GM18951 (cell line): ENCODE data around the gene PGLYRP2.
"Not testable (repeated sequence)": the region's sequence is repeated elsewhere in the genome, so short reads cannot be mapped to it uniquely, and the experiment has no call there.

ENCODE experiments used
- POLR2A ChIP-seq: IDR thresholded peaks from 4 replicates; pipeline ENCODE4 v1.6.1; 2011; ENCODE audit warnings: mild to moderate bottlenecking; ENCODE audit not compliant: insufficient read length, insufficient read depth; ENCODE audit errors: extremely low read depth
- in situ Hi-C: fragments of 300-500 bp; cut with MboI; formaldehyde crosslinking; loops from one replicate; pipeline ENCODE4 v1.12.0; 2022; ENCODE audit warnings: low sequenced_read_pairs, mixed read lengths, inconsistent platforms; ENCODE audit not compliant: unreplicated experiment

PGLYRP2 gene

GRCh38 chr19:15506074-15506571 lies 26.8 kb upstream of the PGLYRP2 start:
- in situ Hi-C loops: no loop called here
- TF ChIP-seq POLR2A: no peak

GRCh38 chr19:15502264-15502663 lies 23.0 kb upstream of the PGLYRP2 start:
- in situ Hi-C loops: no loop called here

GRCh38 chr19:15501596-15501995 lies 22.3 kb upstream of the PGLYRP2 start:
- no peak for TF ChIP-seq POLR2A
- in situ Hi-C loops: no loop called here

More at GRCh38 chr19:15502264-15502663, 23.0 kb upstream of the PGLYRP2 start:
- TF ChIP-seq POLR2A: no peak

DNA sequence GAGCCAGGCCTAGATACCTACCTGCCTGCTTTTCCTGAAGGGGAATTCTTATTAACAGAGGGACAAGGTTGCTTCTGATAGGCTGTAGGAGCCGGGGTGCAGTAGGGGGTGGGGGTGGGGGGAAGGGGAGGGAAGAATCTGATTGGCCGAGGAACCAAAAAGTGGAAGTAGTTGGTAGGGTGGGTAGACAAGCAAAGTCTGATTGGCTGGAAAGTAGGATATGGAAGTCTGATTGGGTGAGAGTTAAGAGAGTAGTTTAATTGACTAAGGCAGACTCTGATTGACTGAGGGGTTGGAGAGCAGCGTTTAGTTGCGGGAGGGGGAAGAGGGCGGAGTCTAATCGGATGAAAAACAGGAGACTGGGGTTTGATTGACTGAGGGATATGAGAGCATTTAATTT lies 19.6 kb upstream of the PGLYRP2 start:
- in situ Hi-C loops: no loop called here
- TF ChIP-seq POLR2A: no peak

DNA sequence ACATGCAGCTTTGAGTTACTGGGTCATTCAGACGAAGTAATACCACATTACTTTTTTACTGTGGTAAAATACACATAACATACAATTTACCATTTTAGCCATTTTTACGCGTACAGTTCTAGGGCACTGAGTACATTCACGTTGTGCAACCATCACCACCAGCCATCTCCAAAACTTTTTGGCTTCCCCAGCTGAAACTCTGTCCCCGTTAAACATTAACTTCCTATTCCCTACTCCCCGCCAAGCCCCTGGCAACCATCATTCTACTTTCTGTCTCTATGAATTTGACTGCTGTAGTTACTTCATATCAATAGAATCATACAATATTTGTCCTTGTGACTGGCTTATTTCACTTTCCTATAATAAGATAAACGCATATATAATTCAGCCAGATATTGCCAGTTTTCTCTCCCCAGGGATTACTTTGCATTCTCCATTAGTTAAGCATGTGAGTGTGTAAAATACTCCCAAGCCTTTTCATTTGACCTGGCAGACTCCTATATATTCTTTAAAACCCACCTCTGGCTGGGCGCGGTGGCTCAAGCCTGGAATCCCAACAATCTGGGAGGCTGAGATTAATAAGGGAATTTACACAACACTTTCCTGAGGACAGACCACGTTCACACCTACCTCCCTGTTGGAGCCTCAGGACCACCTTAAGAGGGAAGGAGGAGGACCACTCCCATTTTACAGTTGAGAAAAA lies 19.0 kb upstream of the PGLYRP2 start:
- in situ Hi-C loops: no loop called here

GRCh38 chr19:15495151-15495550 lies 15.8 kb upstream of the PGLYRP2 start:
- TF ChIP-seq POLR2A: no peak
- in situ Hi-C loops: no loop called here

More for the DNA sequence above, 19.0 kb upstream of the PGLYRP2 start:
- no peak for TF ChIP-seq POLR2A

- no peak for TF ChIP-seq POLR2A
- in situ Hi-C loops: no loop called here
Measured at GRCh38 chr19:15488489-15489226, 9.4 kb upstream of the PGLYRP2 start.

GRCh38 chr19:15487038-15487437 lies 7.7 kb upstream of the PGLYRP2 start:
- TF ChIP-seq POLR2A: no peak
- in situ Hi-C loops: no loop called here

- in situ Hi-C loops: not testable (repeated sequence)
Measured at GRCh38 chr19:15485768-15486167, 6.5 kb upstream of the PGLYRP2 start.

- in situ Hi-C loops: not testable (repeated sequence)
Measured at GRCh38 chr19:15480996-15481395, 1.7 kb upstream of the PGLYRP2 start.

DNA sequence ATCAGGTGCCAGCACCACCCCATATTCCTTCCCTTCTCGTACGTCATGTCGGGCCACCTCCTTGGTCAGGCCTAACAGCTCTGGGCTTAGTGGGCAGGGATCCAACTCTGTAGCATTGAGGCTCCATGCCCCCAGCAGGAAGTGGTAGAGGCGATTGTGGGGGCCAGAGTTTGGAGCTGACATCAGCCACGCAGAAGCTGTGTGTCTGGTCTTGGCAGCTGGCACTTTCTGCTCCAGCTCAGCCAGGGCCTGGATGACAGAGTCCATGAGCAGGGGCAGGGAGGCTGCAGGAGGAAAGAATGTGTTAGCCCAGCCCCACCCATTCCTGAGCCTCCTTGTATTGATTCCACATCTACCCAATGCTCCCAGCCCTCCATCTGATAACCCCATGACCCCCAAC lies 3.0 kb downstream of the PGLYRP2 start:
- in situ Hi-C loops: no loop called here
- TF ChIP-seq POLR2A: no peak

- in situ Hi-C loops: no loop called here
- TF ChIP-seq POLR2A: no peak
Measured at GRCh38 chr19:15475611-15476010, 3.7 kb downstream of the PGLYRP2 start.

GRCh38 chr19:15475169-15475568 lies 4.1 kb downstream of the PGLYRP2 start:
- no peak for TF ChIP-seq POLR2A
- in situ Hi-C loops: no loop called here

DNA sequence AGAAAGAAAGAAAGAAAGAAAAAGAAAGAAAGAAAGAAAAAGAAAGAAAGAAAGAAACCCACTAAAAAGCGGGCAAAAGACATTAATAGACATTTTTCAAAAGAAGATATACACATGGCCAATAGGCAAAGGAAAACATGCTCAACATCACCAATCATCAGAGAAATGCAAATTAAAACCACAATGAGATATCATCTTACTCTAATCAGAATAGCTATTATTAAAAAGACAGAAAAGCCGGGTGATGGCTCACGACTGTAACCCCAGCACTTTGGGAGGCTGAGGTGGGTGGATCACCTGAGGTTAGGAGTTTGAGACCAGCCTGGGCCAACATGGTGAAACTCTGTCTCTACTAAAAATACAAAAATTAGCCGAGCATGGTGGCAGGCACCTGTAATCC lies 5.5 kb downstream of the PGLYRP2 start:
- in situ Hi-C loops: not testable (repeated sequence)

DNA sequence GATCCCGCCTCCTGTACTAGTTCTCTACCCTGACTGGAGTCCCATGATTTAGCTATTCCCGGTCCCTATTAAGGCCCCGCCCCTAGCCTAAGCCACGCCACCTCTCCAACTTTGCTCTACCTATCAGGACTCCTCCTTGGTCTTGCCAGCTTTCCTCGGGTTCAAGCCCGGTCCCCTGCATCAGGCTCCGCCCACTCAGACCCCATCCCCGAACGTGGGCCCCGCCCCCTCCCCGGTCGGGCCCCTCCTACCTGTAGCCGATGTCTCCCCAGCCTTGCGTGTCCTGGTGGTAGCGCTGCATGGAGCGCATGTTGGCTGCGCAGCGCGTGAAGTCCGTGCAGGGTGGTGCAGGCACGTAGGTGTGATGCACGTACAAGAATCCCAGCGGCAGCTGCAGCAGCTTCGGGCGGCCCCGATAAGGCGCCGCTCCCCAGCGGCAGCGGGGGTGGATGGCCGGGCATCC lies 7.6 kb downstream of the PGLYRP2 start:
- in situ Hi-C loops: no loop called here
- no peak for TF ChIP-seq POLR2A
